Mesendoderm (in vitro differentiated cells): ENCODE data around the gene NCCRP1.

Experiments
- DNase-seq: peaks from one replicate; pipeline ENCODE4 v3.0.0; 2013
- H2AK5ac ChIP-seq: 2 replicates; pipeline ENCODE4 v1.6.1; 2013; ENCODE audit warnings: low read length, inconsistent platforms
- H2BK120ac ChIP-seq: 2 replicates; pipeline ENCODE4 v1.6.1; 2013; ENCODE audit warnings: low read depth, mild to moderate bottlenecking, low read length, moderate library complexity, mixed read lengths
- H2BK15ac ChIP-seq: replicated peaks from 2 replicates; pipeline ENCODE4 v1.6.1; 2013; ENCODE audit warnings: low read depth, mild to moderate bottlenecking, moderate library complexity
- H2BK5ac ChIP-seq: 2 replicates; pipeline ENCODE4 v1.6.1; 2013; ENCODE audit warnings: low read length, inconsistent platforms
- H3K18ac ChIP-seq: 2 replicates; pipeline ENCODE4 v1.6.1; 2013; ENCODE audit warnings: mild to moderate bottlenecking, low read length, mixed read lengths
- H3K23ac ChIP-seq: one replicate; pipeline ENCODE4 v1.6.1; 2013; ENCODE audit warnings: low read length
- H3K27ac ChIP-seq: 2 replicates; pipeline ENCODE4 v1.5.1; 2013; ENCODE audit warnings: low read depth, mild to moderate bottlenecking, inconsistent platforms, low read length, moderate library complexity
- H3K27me3 ChIP-seq: 2 replicates; pipeline ENCODE4 v1.6.1; 2013; ENCODE audit warnings: low read length, control low read depth, mild to moderate bottlenecking, inconsistent platforms; ENCODE audit not compliant: insufficient read depth, poor library complexity
- H3K36me3 ChIP-seq: 2 replicates; pipeline ENCODE4 v1.6.1; 2013; ENCODE audit warnings: low read length, inconsistent platforms; ENCODE audit not compliant: control insufficient read depth, insufficient read depth
- H3K4ac ChIP-seq: one replicate; pipeline ENCODE4 v1.6.1; 2013; ENCODE audit warnings: low read depth, mild to moderate bottlenecking, low read length, moderate library complexity
- H3K4me1 ChIP-seq: 2 replicates; pipeline ENCODE4 v1.6.1; 2013; ENCODE audit warnings: low read depth, low read length, inconsistent platforms; ENCODE audit not compliant: control insufficient read depth
- H3K4me2 ChIP-seq: 2 replicates; pipeline ENCODE4 v1.6.1; 2013; ENCODE audit warnings: low read length
- H3K4me3 ChIP-seq: 2 replicates; pipeline ENCODE4 v1.5.1; 2013; ENCODE audit warnings: mild to moderate bottlenecking, low read length
- H3K56ac ChIP-seq: one replicate; pipeline ENCODE4 v1.6.1; 2013; ENCODE audit warnings: low read length
- H3K79me1 ChIP-seq: 2 replicates; pipeline ENCODE4 v1.6.1; 2013; ENCODE audit warnings: low read length, inconsistent platforms
- H3K79me2 ChIP-seq: 2 replicates; pipeline ENCODE4 v1.6.1; 2013; ENCODE audit warnings: mild to moderate bottlenecking, low read length; ENCODE audit not compliant: control insufficient read depth, insufficient read depth
- H3K9ac ChIP-seq: 2 replicates; pipeline ENCODE4 v1.6.1; 2013; ENCODE audit warnings: low read length, inconsistent platforms
- H4K5ac ChIP-seq: one replicate; pipeline ENCODE4 v1.6.1; 2013; ENCODE audit warnings: low read length
- H4K8ac ChIP-seq: one replicate; pipeline ENCODE4 v1.6.1; 2013; ENCODE audit warnings: low read depth, mild to moderate bottlenecking, control low read depth, low read length, moderate library complexity
- WGBS: extraction: QIAGEN DNeasy Blood & Tissue Kit; methylation state at CpG from one replicate; pipeline ENCODE4 v1.1.7; 2013; ENCODE audit warnings: low lambda C conversion rate, missing lambda C conversion rate; ENCODE audit not compliant: insufficient coverage; ENCODE audit errors: extremely low coverage; 5-methylcytosine and 5-hydroxymethylcytosine counted together

The NCCRP1 gene

DNA sequence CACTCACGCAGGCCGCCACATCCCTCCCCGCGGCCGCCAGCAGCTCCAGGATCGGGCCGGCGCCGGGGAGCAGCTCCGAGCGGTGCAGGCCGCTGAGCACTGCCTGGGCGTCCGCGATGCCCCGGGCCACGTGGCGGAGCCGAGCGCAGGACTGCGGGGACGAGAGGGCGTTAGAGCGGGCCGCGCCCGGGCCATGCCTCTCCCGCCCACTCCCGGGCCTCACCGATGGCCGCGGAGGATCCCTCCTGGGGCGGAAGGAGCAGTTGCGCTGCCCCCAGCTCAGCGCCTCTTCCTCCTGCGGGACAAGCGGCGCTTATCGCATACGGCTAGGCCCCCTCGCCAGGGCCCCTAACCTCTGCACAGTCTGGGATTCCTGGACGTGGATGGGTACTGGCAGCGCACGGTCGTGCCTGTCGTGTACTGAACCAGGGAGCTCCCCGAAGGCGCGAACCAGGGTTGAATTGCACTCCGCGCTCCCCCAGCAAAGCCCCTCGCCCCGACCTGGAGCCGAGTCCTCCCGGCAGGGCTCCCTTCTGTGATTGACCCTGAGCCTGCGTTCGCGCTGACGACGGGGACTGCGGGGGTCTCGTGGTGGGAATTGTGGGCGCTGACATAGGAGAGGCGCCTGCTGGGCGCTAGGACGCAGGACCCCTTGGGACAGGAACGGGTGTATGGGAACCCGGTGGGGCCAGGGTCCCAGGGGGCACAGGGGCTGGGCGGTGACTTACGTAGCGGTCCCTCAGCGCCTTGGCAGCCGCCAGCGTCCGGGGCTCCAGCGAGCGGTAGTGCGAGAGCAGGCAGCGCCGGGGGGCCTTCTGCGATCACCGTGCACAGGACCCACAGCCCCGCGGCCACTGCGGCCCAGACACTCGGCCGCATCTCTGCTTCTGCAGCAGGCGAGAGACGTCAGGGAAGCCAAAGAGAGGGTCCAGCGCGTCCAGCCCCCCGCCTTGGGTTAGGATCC is 51.2 kb downstream of the NCCRP1 start:
- no peak overlapping the region for H3K4me3 ChIP-seq
- H3K4me1 ChIP-seq: no peaks in the 10 kb centered on the region
- no peak overlapping the region for H2BK5ac ChIP-seq
- H2BK15ac ChIP-seq: no peak overlapping the region
- peaks cover 27% of the 10 kb centered on the region for H3K27me3 ChIP-seq
- no peak overlapping the region for H4K8ac ChIP-seq
- H3K9ac ChIP-seq: peak overlapping the region; percentile 11
- WGBS: no CpG with 5 or more reads among the region's 92 CpGs
- peak; percentile 29 for DNase-seq
- no peak overlapping the region for H3K18ac ChIP-seq
- no peak overlapping the region for H3K4me2 ChIP-seq
- no peaks in the 10 kb centered on the region for H3K79me1 ChIP-seq
- H3K56ac ChIP-seq: peak overlapping the region; percentile 60
- no peaks in the 10 kb centered on the region for H3K36me3 ChIP-seq
- no peak overlapping the region for H3K4ac ChIP-seq
- no peak overlapping the region for H3K23ac ChIP-seq
- no peak overlapping the region for H3K27ac ChIP-seq
- H2BK120ac ChIP-seq: no peak overlapping the region
- no peak overlapping the region for H2AK5ac ChIP-seq
- no peak overlapping the region for H4K5ac ChIP-seq
- no peaks in the 10 kb centered on the region for H3K79me2 ChIP-seq

DNA sequence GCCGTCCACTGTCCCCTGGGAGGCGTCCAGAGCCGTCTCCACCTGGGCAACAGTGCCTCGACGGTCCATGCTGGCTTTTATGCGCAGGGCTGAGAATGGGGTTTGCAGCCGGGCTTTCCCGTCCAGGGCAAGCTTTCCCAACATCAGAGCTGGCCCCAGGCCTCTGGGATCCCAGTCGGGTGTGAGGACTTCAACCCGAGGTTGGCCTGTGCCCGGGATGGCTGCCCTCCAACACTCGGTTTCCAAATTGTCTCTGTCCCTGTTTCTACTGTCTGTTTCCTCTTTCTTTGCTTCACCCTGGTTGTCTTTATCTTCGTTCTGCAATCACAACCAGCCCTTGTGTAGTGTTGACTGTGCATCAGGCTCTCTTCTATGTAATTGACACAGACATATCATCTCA is 52.0 kb downstream of the NCCRP1 start, which contains the start of gene IFNL4:
Gene IFNL4 (minus strand): TSS at position 51 of the 400 bp plus-strand sequence.
- no peak within 1 kb of the TSS for H2BK5ac ChIP-seq
- H2AK5ac ChIP-seq: no peak within 1 kb of the TSS
- H2BK120ac ChIP-seq: no peak within 1 kb of the TSS
- H3K36me3 ChIP-seq: no peaks in the 10 kb centered on the region
- H3K18ac ChIP-seq: no peak within 1 kb of the TSS
- peaks cover 27% of the 10 kb centered on the region for H3K27me3 ChIP-seq
- no CpG with 5 or more reads among the region's 13 CpGs for WGBS
- no peak within 1 kb of the TSS for H4K8ac ChIP-seq
- peak within 1 kb of the TSS; percentile 11 for H3K9ac ChIP-seq
- H3K4ac ChIP-seq: no peak within 1 kb of the TSS
- no peaks in the 10 kb centered on the region for H3K4me1 ChIP-seq
- H2BK15ac ChIP-seq: no peak within 1 kb of the TSS
- DNase-seq: no peak
- H3K4me2 ChIP-seq: no peak within 1 kb of the TSS
- H3K23ac ChIP-seq: no peak within 1 kb of the TSS
- H4K5ac ChIP-seq: no peak within 1 kb of the TSS
- no peaks in the 10 kb centered on the region for H3K79me2 ChIP-seq
- H3K27ac ChIP-seq: no peak within 1 kb of the TSS
- H3K4me3 ChIP-seq: no peak within 1 kb of the TSS
- H3K56ac ChIP-seq: peak within 1 kb of the TSS; percentile 60
- H3K79me1 ChIP-seq: no peaks in the 10 kb centered on the region

DNA sequence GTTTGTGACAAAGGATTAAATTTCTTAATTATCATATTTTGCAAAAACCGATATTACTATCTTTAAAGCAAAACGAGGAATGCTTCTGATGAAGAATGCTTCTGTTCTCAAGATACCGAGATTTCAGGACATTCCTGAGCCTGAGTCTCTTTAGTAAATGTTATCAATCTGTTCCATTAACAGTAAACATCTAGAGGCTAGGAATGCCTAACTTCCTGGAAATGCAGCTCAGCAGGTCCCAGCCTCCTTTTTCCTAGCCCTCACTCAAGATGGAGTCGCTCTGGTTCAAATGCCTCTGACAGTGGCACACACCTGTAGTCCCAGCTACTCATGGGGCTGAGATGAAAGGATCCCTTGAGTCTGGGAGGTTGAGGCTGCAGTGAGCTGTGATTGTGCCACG is 54.3 kb downstream of the NCCRP1 start:
- peak; percentile 9 for DNase-seq
- Histone ChIP-seq H3K4me2 (no peak overlapping the region), H3K56ac (no peak overlapping the region), H3K4me1 (no peaks in the 10 kb centered on the region), H3K36me3 (no peaks in the 10 kb centered on the region), H2AK5ac (no peak overlapping the region), H3K27ac (no peak overlapping the region), H2BK120ac (no peak overlapping the region), H3K79me1 (no peaks in the 10 kb centered on the region), H3K18ac (no peak overlapping the region), H3K4ac (no peak overlapping the region), H4K8ac (no peak overlapping the region), H3K79me2 (no peaks in the 10 kb centered on the region), H2BK5ac (no peak overlapping the region), H3K23ac (no peak overlapping the region), H3K27me3 (peaks cover 27% of the 10 kb centered on the region), H3K9ac (no peak overlapping the region), H4K5ac (no peak overlapping the region), H2BK15ac (no peak overlapping the region), H3K4me3 (no peak overlapping the region)
- no CpG with 5 or more reads among the region's 5 CpGs for WGBS
